ENCODE measurements around the gene SMYD3. TPM values are rescaled to one million over a fixed set of nuclear protein-coding genes. Genes with fewer than 3 reads are reported as not detected.

SMYD3 gene
- total RNA-seq, 1 donor from 2014 or later, result 22.3 TPM

DNA sequence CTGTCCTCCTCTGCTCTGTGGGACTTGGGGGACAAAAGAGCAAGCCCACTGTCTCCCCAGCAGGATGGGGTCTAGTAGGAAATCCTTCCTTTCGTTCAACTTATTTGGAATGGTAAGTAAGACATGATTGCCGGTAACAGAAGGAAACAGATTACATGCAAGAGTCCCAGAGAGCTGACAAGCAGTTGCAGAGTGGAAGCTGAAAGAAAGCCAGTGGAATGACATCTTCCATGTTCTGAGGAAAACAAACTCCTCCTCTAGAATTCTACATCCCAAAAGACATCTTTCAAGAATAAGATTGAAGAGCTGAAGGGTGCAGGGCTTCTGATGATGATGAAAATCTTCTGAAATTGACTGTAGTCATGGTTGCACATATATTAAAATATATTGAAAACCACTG, 732.9 kb downstream of the SMYD3 start:
- intact Hi-C loops (cut with DNase I), result no loop called here
- DNase-seq (ENCODE audit: extremely low spot score in 2 of 2), result no peak
- TF ChIP-seq POLR2A (IDR thresholded peaks at IDR 0.05), result no peak
- TF ChIP-seq, protein P1, sequence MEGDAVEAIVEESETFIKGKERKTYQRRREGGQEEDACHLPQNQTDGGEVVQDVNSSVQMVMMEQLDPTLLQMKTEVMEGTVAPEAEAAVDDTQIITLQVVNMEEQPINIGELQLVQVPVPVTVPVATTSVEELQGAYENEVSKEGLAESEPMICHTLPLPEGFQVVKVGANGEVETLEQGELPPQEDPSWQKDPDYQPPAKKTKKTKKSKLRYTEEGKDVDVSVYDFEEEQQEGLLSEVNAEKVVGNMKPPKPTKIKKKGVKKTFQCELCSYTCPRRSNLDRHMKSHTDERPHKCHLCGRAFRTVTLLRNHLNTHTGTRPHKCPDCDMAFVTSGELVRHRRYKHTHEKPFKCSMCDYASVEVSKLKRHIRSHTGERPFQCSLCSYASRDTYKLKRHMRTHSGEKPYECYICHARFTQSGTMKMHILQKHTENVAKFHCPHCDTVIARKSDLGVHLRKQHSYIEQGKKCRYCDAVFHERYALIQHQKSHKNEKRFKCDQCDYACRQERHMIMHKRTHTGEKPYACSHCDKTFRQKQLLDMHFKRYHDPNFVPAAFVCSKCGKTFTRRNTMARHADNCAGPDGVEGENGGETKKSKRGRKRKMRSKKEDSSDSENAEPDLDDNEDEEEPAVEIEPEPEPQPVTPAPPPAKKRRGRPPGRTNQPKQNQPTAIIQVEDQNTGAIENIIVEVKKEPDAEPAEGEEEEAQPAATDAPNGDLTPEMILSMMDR (IDR thresholded peaks at IDR 0.05), result no peak
- TF ChIP-seq POLR2AphosphoS5 (IDR thresholded peaks at IDR 0.05; ENCODE audit: insufficient read depth in 1 of 2, low read depth in 1 of 2), result no peak
- H3K27me3 ChIP-seq, result no peaks in the 10 kb centered on the region
- no peak overlapping the region for H3K27ac ChIP-seq
- no peaks in the 10 kb centered on the region for H3K9me3 ChIP-seq
- no peak overlapping the region for H3K4me3 ChIP-seq
- H3K4me1 ChIP-seq, result no peaks in the 10 kb centered on the region
- no peaks in the 10 kb centered on the region for H3K36me3 ChIP-seq

- Histone ChIP-seq H3K4me1 (no peaks in the 10 kb centered on the region), H3K4me3 (no peak overlapping the region), H3K36me3 (no peaks in the 10 kb centered on the region), H3K27me3 (no peaks in the 10 kb centered on the region), H3K9me3 (no peaks in the 10 kb centered on the region), H3K27ac (no peak overlapping the region)
- TF ChIP-seq, protein P1 (IDR thresholded peaks at IDR 0.05), result no peak
- TF ChIP-seq POLR2A (IDR thresholded peaks at IDR 0.05) (no peak), POLR2AphosphoS5 (IDR thresholded peaks at IDR 0.05; ENCODE audit: insufficient read depth in 1 of 2, low read depth in 1 of 2) (no peak)
- intact Hi-C loops (cut with DNase I), result no loop called here
- DNase-seq (ENCODE audit: extremely low spot score in 2 of 2), result no peak
Measured at GRCh38 chr1:245773344-245773743, 733.7 kb downstream of the SMYD3 start.

- no peaks in the 10 kb centered on the region for H3K36me3 ChIP-seq
- no peak for DNase-seq (ENCODE audit: extremely low spot score in 2 of 2)
- TF ChIP-seq POLR2AphosphoS5 (IDR thresholded peaks at IDR 0.05; ENCODE audit: insufficient read depth in 1 of 2, low read depth in 1 of 2), result no peak
- TF ChIP-seq POLR2A (IDR thresholded peaks at IDR 0.05), result no peak
- TF ChIP-seq, protein P1 (IDR thresholded peaks at IDR 0.05), result no peak
- intact Hi-C loops (cut with DNase I), result no loop called here
- H3K4me3 ChIP-seq, result no peak overlapping the region
- no peaks in the 10 kb centered on the region for H3K9me3 ChIP-seq
- no peak overlapping the region for H3K27ac ChIP-seq
- H3K4me1 ChIP-seq, result no peaks in the 10 kb centered on the region
- H3K27me3 ChIP-seq, result no peaks in the 10 kb centered on the region
Measured at GRCh38 chr1:245772739-245773138, 734.3 kb downstream of the SMYD3 start.

DNA sequence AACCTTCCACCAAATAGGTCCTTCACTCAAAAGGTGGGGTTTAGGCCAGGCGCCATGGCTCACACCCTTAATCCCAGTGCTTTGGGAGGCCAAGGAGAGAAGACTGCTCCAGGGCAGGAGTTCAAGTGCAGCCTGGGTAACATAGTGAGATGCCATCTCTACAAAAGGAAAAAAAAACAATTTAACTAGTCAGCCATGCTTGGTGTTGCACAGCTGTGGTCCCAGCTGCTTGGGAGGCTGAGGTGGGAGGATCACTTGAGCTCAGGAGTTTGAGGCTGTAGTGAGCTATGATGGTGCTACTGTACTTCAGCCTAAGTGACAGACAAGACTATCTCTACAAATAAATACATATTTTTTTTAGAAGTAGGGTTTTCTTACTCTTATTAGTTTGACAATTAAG, 734.8 kb downstream of the SMYD3 start:
- Histone ChIP-seq H3K4me1 (no peaks in the 10 kb centered on the region), H3K27me3 (no peaks in the 10 kb centered on the region), H3K4me3 (no peak overlapping the region), H3K36me3 (no peaks in the 10 kb centered on the region), H3K27ac (no peak overlapping the region), H3K9me3 (no peaks in the 10 kb centered on the region)
- TF ChIP-seq, protein P1 (IDR thresholded peaks at IDR 0.05), result no peak
- TF ChIP-seq POLR2A (IDR thresholded peaks at IDR 0.05), result no peak
- no peak for TF ChIP-seq POLR2AphosphoS5 (IDR thresholded peaks at IDR 0.05; ENCODE audit: insufficient read depth in 1 of 2, low read depth in 1 of 2)
- intact Hi-C loops (cut with DNase I), result no loop called here
- DNase-seq (ENCODE audit: extremely low spot score in 2 of 2), result no peak

GRCh38 chr1:245771511-245772281, 735.4 kb downstream of the SMYD3 start:
- Histone ChIP-seq H3K4me1 (no peaks in the 10 kb centered on the region), H3K36me3 (no peaks in the 10 kb centered on the region), H3K9me3 (no peaks in the 10 kb centered on the region), H3K4me3 (no peak overlapping the region), H3K27ac (no peak overlapping the region), H3K27me3 (no peaks in the 10 kb centered on the region)
- intact Hi-C loops (cut with DNase I), result no loop called here
- TF ChIP-seq, protein P1 (IDR thresholded peaks at IDR 0.05), result no peak
- TF ChIP-seq POLR2A (IDR thresholded peaks at IDR 0.05) (no peak), POLR2AphosphoS5 (IDR thresholded peaks at IDR 0.05; ENCODE audit: insufficient read depth in 1 of 2, low read depth in 1 of 2) (no peak)
- DNase-seq (ENCODE audit: extremely low spot score in 2 of 2), result no peak
